Activated T-cell treated with anti-CD3 and anti-CD28 coated beads, Interleukin-2, amount 50 U/mL, for 4 hours (primary cell): ENCODE results near the gene CNTLN. TPM values are rescaled to one million over a fixed set of nuclear protein-coding genes. Genes with fewer than 3 reads are reported as not detected.
"Not testable (repeated sequence)": the region's sequence is repeated elsewhere in the genome, so short reads cannot be mapped to it uniquely, and the experiment has no call there.

Experiments used
- ATAC-seq, 2 donors: fragments of 200-7000 bp; cut with Tn5 transposase; one replicate each; pipeline ENCODE4 v1.10.0; 2021
- DNase-seq: peaks from one replicate; pipeline ENCODE4 v3.0.0-alpha.2; 2020
- H3K27me3 Mint-ChIP-seq: one replicate; pipeline ENCODE4 v1.8.0; 2021; ENCODE audit warnings: low read depth, mixed read lengths
- H3K36me3 Mint-ChIP-seq: one replicate; pipeline ENCODE4 v1.8.0; 2022; ENCODE audit warnings: mixed read lengths; ENCODE audit not compliant: insufficient read depth
- H3K4me1 Mint-ChIP-seq: one replicate; pipeline ENCODE4 v1.8.0; 2021; ENCODE audit warnings: low read depth, mixed read lengths
- H3K4me3 Mint-ChIP-seq: one replicate; pipeline ENCODE4 v1.8.0; 2021; ENCODE audit warnings: mild to moderate bottlenecking, moderate library complexity, mixed read lengths
- H3K9me3 Mint-ChIP-seq: one replicate; pipeline ENCODE4 v1.8.0; 2021; ENCODE audit warnings: mixed read lengths
- total RNA-seq, 3 donors: library from RNA; stranded (reverse); gene quantifications; one replicate each; pipeline ENCODE4 v1.2.1, GENCODE V29; 2021

Gene CNTLN
- total RNA-seq, 3 donors from 2014 or later = 0.11 to 1.9 (median 0.33) TPM

GRCh38 chr9:17389026-17389425 lies 254.2 kb downstream of the CNTLN start:
- Mint-ChIP-seq H3K27me3 (no peaks in the 10 kb centered on the region), H3K4me1 (no peaks in the 10 kb centered on the region), H3K36me3 (no peaks in the 10 kb centered on the region), H3K9me3 (no peaks in the 10 kb centered on the region), H3K4me3 (no peak overlapping the region)
- ATAC-seq (no peak), DNase-seq (no peak)

DNA sequence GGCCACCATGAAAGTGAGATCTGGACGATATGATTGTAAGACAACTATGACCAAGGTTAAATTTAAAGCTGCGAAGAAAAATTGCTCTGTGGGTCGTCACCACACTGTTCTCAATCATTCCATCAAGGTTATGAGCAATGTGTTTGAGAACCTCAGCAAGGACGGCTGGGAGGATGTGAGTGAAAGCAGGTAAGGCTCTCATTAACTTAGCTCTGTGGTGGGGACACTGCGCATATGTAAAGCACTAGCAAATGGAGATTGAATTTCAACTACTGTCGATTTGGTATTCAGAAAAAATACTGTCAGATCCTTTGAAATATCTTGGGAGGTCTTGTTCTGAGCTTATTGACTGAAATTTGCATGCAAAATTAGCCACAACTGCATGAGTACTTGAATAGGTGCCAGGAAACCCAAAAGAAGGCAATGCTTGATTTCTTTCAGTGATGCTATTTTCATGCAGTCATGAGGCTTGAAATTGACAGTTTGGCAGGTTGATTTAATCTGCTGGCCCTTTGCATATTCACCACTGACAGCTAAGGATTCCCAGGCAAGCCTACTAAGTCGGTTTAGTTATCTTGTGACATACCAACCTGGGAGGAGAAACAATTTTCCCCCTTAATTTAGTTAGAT lies 260.2 kb downstream of the CNTLN start:
- peaks cover 8% of the 10 kb centered on the region for H3K9me3 Mint-ChIP-seq
- ATAC-seq = no peak

DNA sequence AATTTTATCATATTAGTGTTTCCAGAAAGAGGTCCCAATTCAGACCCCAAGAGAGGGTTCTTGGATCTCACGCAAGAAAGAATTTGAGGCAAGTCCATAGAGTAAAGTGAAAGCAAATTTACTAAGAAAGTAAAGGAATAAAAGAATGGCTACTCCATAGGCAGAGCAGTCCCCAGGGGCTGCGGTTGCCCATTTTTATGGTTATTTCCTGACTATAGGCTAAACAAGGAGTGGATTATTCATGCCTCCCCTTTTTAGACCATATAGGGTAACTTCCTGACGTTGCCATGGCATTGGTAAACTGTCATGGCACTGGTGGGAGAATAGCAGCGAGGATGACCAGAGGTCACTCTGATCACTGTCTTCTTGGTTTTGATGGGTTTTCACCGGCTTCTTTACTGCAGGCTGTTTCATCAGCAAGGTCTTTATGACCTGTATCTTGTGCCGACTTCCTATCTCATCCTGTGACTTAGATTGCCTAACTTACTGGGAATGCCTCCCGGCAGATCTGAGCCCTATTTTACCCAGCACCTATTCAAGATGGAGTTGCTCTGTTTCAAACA lies 262.4 kb downstream of the CNTLN start:
- H3K4me1 Mint-ChIP-seq, H3K9me3 Mint-ChIP-seq, H3K4me3 Mint-ChIP-seq, H3K27me3 Mint-ChIP-seq, ATAC-seq, H3K36me3 Mint-ChIP-seq, DNase-seq: not testable (repeated sequence)

More for the DNA sequence above, 260.2 kb downstream of the CNTLN start:
- Mint-ChIP-seq H3K4me3 (no peak overlapping the region), H3K4me1 (no peaks in the 10 kb centered on the region), H3K27me3 (no peaks in the 10 kb centered on the region), H3K36me3 (no peaks in the 10 kb centered on the region)
- DNase-seq = no peak

GRCh38 chr9:17398350-17398749 lies 263.5 kb downstream of the CNTLN start:
- Mint-ChIP-seq H3K4me1 (no peaks in the 10 kb centered on the region), H3K9me3 (peaks cover 12% of the 10 kb centered on the region), H3K36me3 (no peaks in the 10 kb centered on the region), H3K27me3 (no peaks in the 10 kb centered on the region), H3K4me3 (no peak overlapping the region)
- DNase-seq = no peak
- no peak for ATAC-seq

- no peaks in the 10 kb centered on the region for H3K27me3 Mint-ChIP-seq
- ATAC-seq (no peak), DNase-seq (no peak)
- no peak overlapping the region for H3K4me3 Mint-ChIP-seq
- peaks cover 9% of the 10 kb centered on the region for H3K9me3 Mint-ChIP-seq
- no peaks in the 10 kb centered on the region for H3K36me3 Mint-ChIP-seq
- no peaks in the 10 kb centered on the region for H3K4me1 Mint-ChIP-seq
Measured at GRCh38 chr9:17401858-17402257, 267.0 kb downstream of the CNTLN start.

- H3K4me3 Mint-ChIP-seq = no peak overlapping the region
- no peak for ATAC-seq
- DNase-seq = no peak
- no peaks in the 10 kb centered on the region for H3K36me3 Mint-ChIP-seq
- peaks cover 9% of the 10 kb centered on the region for H3K9me3 Mint-ChIP-seq
- no peaks in the 10 kb centered on the region for H3K4me1 Mint-ChIP-seq
- H3K27me3 Mint-ChIP-seq = no peaks in the 10 kb centered on the region
Measured at GRCh38 chr9:17402309-17402708, 267.5 kb downstream of the CNTLN start.

DNA sequence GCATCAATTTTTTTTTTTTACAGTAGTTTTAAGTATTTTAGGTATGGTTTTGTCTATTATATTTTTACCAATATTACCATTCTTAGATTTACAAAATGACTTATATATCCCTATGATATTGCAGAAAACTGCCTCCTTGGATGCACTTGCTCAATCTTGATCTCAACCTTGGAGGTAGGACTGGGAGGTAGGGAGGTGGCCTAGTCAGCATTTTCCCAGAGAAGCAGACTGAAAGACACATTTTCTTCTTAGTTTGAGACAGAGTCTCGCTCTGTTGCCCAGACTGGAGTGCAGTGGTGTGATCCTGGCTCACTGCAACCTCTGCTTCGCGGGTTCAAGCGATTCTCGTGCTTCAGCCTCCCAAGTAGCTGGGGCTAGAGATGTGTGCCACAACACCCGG lies 268.7 kb downstream of the CNTLN start:
- H3K27me3 Mint-ChIP-seq = no peaks in the 10 kb centered on the region
- DNase-seq (no peak), ATAC-seq (no peak)
- H3K9me3 Mint-ChIP-seq = peaks cover 4% of the 10 kb centered on the region
- no peaks in the 10 kb centered on the region for H3K4me1 Mint-ChIP-seq
- H3K36me3 Mint-ChIP-seq = no peaks in the 10 kb centered on the region
- no peak overlapping the region for H3K4me3 Mint-ChIP-seq

- H3K27me3 Mint-ChIP-seq = no peaks in the 10 kb centered on the region
- H3K4me1 Mint-ChIP-seq = no peaks in the 10 kb centered on the region
- no peak overlapping the region for H3K4me3 Mint-ChIP-seq
- no peaks in the 10 kb centered on the region for H3K36me3 Mint-ChIP-seq
- H3K9me3 Mint-ChIP-seq = peaks cover 6% of the 10 kb centered on the region
- ATAC-seq = no peak
- DNase-seq = no peak
Measured at GRCh38 chr9:17414986-17415385, 280.1 kb downstream of the CNTLN start.

- DNase-seq = no peak
- Mint-ChIP-seq H3K4me3 (no peak overlapping the region), H3K27me3 (no peaks in the 10 kb centered on the region), H3K4me1 (no peaks in the 10 kb centered on the region), H3K36me3 (no peaks in the 10 kb centered on the region), H3K9me3 (no peaks in the 10 kb centered on the region)
- ATAC-seq = no peak
Measured at GRCh38 chr9:17422994-17423680, 288.3 kb downstream of the CNTLN start.

DNA sequence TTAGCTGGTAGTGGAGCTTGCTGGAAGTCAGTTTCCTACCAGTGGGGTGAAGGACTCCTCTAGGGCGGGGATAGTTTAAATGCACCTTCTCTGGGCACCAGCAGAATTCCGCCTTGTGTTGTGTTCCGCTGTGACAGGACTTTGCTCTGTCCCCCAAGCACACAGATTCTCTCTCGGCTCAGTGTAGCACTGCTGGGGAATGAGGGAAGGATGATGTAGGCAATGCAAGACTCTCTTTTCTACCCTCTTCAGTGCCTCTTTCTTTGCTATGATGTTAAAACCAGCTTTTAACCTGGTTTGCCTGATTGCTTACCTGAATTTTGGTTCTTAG lies 288.8 kb downstream of the CNTLN start:
- ATAC-seq (no peak), DNase-seq (no peak)
- H3K4me1 Mint-ChIP-seq = no peaks in the 10 kb centered on the region
- H3K4me3 Mint-ChIP-seq = no peak overlapping the region
- no peaks in the 10 kb centered on the region for H3K27me3 Mint-ChIP-seq
- H3K36me3 Mint-ChIP-seq = no peaks in the 10 kb centered on the region
- no peaks in the 10 kb centered on the region for H3K9me3 Mint-ChIP-seq

GRCh38 chr9:17425384-17425783 lies 290.5 kb downstream of the CNTLN start:
- Mint-ChIP-seq H3K27me3 (no peaks in the 10 kb centered on the region), H3K36me3 (no peaks in the 10 kb centered on the region), H3K9me3 (no peaks in the 10 kb centered on the region), H3K4me3 (no peak overlapping the region), H3K4me1 (no peaks in the 10 kb centered on the region)
- no peak for ATAC-seq
- no peak for DNase-seq

DNA sequence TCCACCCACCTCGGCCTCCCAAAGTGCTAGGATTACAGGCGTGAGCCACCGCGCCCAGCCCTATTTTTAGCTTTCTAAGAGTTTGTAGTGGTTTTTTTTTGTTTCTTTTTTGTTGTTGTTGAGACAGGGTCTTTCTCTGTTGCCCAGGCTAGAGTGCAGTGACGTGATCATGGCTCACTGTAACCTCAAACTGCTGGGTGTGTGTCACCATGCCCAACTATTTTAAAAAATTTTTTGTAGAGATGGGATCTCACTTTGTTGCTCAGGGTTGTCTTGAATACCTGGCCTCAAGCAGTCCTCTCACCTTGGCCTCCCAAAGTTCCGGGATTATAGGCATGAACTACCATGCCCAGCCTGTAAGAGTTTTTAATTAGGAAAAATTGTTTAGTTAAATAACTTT lies 298.7 kb downstream of the CNTLN start:
- H3K36me3 Mint-ChIP-seq = no peaks in the 10 kb centered on the region
- no peak for DNase-seq
- peaks cover 6% of the 10 kb centered on the region for H3K9me3 Mint-ChIP-seq

GRCh38 chr9:17436854-17437253 lies 302.0 kb downstream of the CNTLN start:
- H3K4me1 Mint-ChIP-seq = no peaks in the 10 kb centered on the region
- H3K27me3 Mint-ChIP-seq = no peaks in the 10 kb centered on the region
- H3K9me3 Mint-ChIP-seq = peaks cover 22% of the 10 kb centered on the region
- DNase-seq = no peak
- H3K36me3 Mint-ChIP-seq = no peaks in the 10 kb centered on the region
- H3K4me3 Mint-ChIP-seq = no peak overlapping the region
- no peak for ATAC-seq

More for the DNA sequence above, 298.7 kb downstream of the CNTLN start:
- H3K4me1 Mint-ChIP-seq = no peaks in the 10 kb centered on the region
- H3K4me3 Mint-ChIP-seq = no peak overlapping the region
- no peak for ATAC-seq
- H3K27me3 Mint-ChIP-seq = no peaks in the 10 kb centered on the region

- no peak overlapping the region for H3K4me3 Mint-ChIP-seq
- DNase-seq (no peak), ATAC-seq (no peak)
- H3K9me3 Mint-ChIP-seq = peaks cover 24% of the 10 kb centered on the region
- no peaks in the 10 kb centered on the region for H3K4me1 Mint-ChIP-seq
- H3K27me3 Mint-ChIP-seq = no peaks in the 10 kb centered on the region
- H3K36me3 Mint-ChIP-seq = no peaks in the 10 kb centered on the region
Measured at GRCh38 chr9:17437813-17438212, 303.0 kb downstream of the CNTLN start.

DNA sequence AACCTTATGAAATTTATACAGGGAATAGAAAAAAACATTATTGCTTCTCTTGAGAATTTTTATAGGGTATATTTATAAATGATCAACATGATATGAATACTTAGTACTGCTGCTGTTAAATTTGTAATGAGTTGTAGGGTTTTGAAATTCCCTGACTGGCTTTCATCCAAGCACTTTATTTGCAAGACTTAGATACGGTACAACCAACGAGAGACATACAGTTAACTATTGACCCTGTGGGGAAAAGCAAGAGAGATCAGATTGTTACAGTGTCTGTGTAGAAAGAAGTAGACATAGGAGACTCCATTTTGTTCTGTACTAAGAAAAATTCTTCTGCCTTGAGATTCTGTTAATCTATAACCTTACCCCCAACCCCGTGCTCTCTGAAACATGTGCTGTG lies 310.3 kb downstream of the CNTLN start:
- not testable (repeated sequence) for H3K4me1 Mint-ChIP-seq, H3K27me3 Mint-ChIP-seq, H3K4me3 Mint-ChIP-seq, DNase-seq, ATAC-seq, H3K36me3 Mint-ChIP-seq
- peaks cover 17% of the 10 kb centered on the region for H3K9me3 Mint-ChIP-seq
